ENCODE measurements around the gene MLXIP. TPM values are rescaled to one million over a fixed set of nuclear protein-coding genes. Genes with fewer than 3 reads are reported as not detected.
A peak's percentile ranks its signal among the peaks of the same experiment; 100 is the strongest.
"Not testable (repeated sequence)": the region's sequence is repeated elsewhere in the genome, so short reads cannot be mapped to it uniquely, and the experiment has no call there.

The MLXIP gene
- total RNA-seq, 2 experiments from 2014 or later: 27.5 to 44.7 TPM

- BruUV-seq (replicated peaks): no TSS peak
- Histone ChIP-seq H3K4me1 (ENCODE audit: insufficient read depth, low read length, poor library complexity, severe bottlenecking) (peaks cover 27% of the 10 kb centered on the region), H3K9me2 (ENCODE audit: insufficient read depth, low read length) (no peaks in the 10 kb centered on the region), H3K9me3 (ENCODE audit: low read length) (no peaks in the 10 kb centered on the region), H3K4me2 (ENCODE audit: low read length) (no peak overlapping the region), H4K20me1 (ENCODE audit: insufficient read depth, low read length) (no peaks in the 10 kb centered on the region), H2AFZ (ENCODE audit: low read length) (no peak overlapping the region), H3K79me2 (ENCODE audit: insufficient read depth, low read depth, low read length) (peaks cover 67% of the 10 kb centered on the region), H3K4me3 (ENCODE audit: low read depth, low read length, poor library complexity, severe bottlenecking) (no peak overlapping the region), H3K27ac (ENCODE audit: low read depth, low read length, poor library complexity, severe bottlenecking) (no peak overlapping the region), H3K36me3 (ENCODE audit: insufficient read depth, low read length) (peaks cover 95% of the 10 kb centered on the region)
- ChIA-PET POLR2A (no interaction called here), CTCF (ENCODE audit: unreplicated experiment) (no interaction called here)
- intact Hi-C loops (cut with micrococcal nuclease; ENCODE audit: unreplicated experiment): no loop called here
- TF ChIP-seq, protein P1, sequence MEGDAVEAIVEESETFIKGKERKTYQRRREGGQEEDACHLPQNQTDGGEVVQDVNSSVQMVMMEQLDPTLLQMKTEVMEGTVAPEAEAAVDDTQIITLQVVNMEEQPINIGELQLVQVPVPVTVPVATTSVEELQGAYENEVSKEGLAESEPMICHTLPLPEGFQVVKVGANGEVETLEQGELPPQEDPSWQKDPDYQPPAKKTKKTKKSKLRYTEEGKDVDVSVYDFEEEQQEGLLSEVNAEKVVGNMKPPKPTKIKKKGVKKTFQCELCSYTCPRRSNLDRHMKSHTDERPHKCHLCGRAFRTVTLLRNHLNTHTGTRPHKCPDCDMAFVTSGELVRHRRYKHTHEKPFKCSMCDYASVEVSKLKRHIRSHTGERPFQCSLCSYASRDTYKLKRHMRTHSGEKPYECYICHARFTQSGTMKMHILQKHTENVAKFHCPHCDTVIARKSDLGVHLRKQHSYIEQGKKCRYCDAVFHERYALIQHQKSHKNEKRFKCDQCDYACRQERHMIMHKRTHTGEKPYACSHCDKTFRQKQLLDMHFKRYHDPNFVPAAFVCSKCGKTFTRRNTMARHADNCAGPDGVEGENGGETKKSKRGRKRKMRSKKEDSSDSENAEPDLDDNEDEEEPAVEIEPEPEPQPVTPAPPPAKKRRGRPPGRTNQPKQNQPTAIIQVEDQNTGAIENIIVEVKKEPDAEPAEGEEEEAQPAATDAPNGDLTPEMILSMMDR (conservative IDR thresholded peaks at IDR 0.05; ENCODE audit: low read length): no peak
- no peak for TF ChIP-seq EZH2phosphoT487 (IDR thresholded peaks at IDR 0.05; ENCODE audit: borderline replicate concordance, low read depth, low read length)
- no peak for DNase-seq (ENCODE audit: low spot score)
Measured at GRCh38 chr12:122035292-122035691, 43.3 kb upstream of the MLXIP start.

- no peak overlapping the region for H3K4me2 ChIP-seq (ENCODE audit: low read length)
- no peak overlapping the region for H3K27ac ChIP-seq (ENCODE audit: low read depth, low read length, poor library complexity, severe bottlenecking)
- peaks cover 20% of the 10 kb centered on the region for H3K4me1 ChIP-seq (ENCODE audit: insufficient read depth, low read length, poor library complexity, severe bottlenecking)
- no peak overlapping the region for H2AFZ ChIP-seq (ENCODE audit: low read length)
- H3K4me3 ChIP-seq (ENCODE audit: low read depth, low read length, poor library complexity, severe bottlenecking): no peak overlapping the region
- TF ChIP-seq, protein P1 (conservative IDR thresholded peaks at IDR 0.05; ENCODE audit: low read length): no peak
- no peak for TF ChIP-seq EZH2phosphoT487 (IDR thresholded peaks at IDR 0.05; ENCODE audit: borderline replicate concordance, low read depth, low read length)
- H3K36me3 ChIP-seq (ENCODE audit: insufficient read depth, low read length): peaks cover 95% of the 10 kb centered on the region
- H3K9me3 ChIP-seq (ENCODE audit: low read length): no peaks in the 10 kb centered on the region
- no peaks in the 10 kb centered on the region for H4K20me1 ChIP-seq (ENCODE audit: insufficient read depth, low read length)
- H3K79me2 ChIP-seq (ENCODE audit: insufficient read depth, low read depth, low read length): peaks cover 59% of the 10 kb centered on the region
- TSS peak; percentile 25 for BruUV-seq (replicated peaks)
- ChIA-PET POLR2A (no interaction called here), CTCF (ENCODE audit: unreplicated experiment) (no interaction called here)
- intact Hi-C loops (cut with micrococcal nuclease; ENCODE audit: unreplicated experiment): no loop called here
- no peaks in the 10 kb centered on the region for H3K9me2 ChIP-seq (ENCODE audit: insufficient read depth, low read length)
- DNase-seq (ENCODE audit: low spot score): no peak
Measured at GRCh38 chr12:122036153-122036552, 42.4 kb upstream of the MLXIP start.

- H3K9me2 ChIP-seq (ENCODE audit: insufficient read depth, low read length): no peaks in the 10 kb centered on the region
- H3K79me2 ChIP-seq (ENCODE audit: insufficient read depth, low read depth, low read length): peaks cover 12% of the 10 kb centered on the region
- DNase-seq (ENCODE audit: low spot score): no peak
- no peaks in the 10 kb centered on the region for H3K9me3 ChIP-seq (ENCODE audit: low read length)
- H3K27ac ChIP-seq (ENCODE audit: low read depth, low read length, poor library complexity, severe bottlenecking): no peak overlapping the region
- no peaks in the 10 kb centered on the region for H3K4me1 ChIP-seq (ENCODE audit: insufficient read depth, low read length, poor library complexity, severe bottlenecking)
- POLR2A ChIA-PET: no interaction called here
- no peak overlapping the region for H3K4me3 ChIP-seq (ENCODE audit: low read depth, low read length, poor library complexity, severe bottlenecking)
- H3K36me3 ChIP-seq (ENCODE audit: insufficient read depth, low read length): peaks cover 94% of the 10 kb centered on the region
- no TSS peak for BruUV-seq (replicated peaks)
- no peaks in the 10 kb centered on the region for H4K20me1 ChIP-seq (ENCODE audit: insufficient read depth, low read length)
- H3K4me2 ChIP-seq (ENCODE audit: low read length): no peak overlapping the region
- TF ChIP-seq, protein P1 (conservative IDR thresholded peaks at IDR 0.05; ENCODE audit: low read length): no peak
- no peak for TF ChIP-seq EZH2phosphoT487 (IDR thresholded peaks at IDR 0.05; ENCODE audit: borderline replicate concordance, low read depth, low read length)
- intact Hi-C loops (cut with micrococcal nuclease; ENCODE audit: unreplicated experiment): no loop called here
- H2AFZ ChIP-seq (ENCODE audit: low read length): no peak overlapping the region
- CTCF ChIA-PET (ENCODE audit: unreplicated experiment): no interaction called here
Measured at GRCh38 chr12:122040579-122041386, 37.8 kb upstream of the MLXIP start.

DNA sequence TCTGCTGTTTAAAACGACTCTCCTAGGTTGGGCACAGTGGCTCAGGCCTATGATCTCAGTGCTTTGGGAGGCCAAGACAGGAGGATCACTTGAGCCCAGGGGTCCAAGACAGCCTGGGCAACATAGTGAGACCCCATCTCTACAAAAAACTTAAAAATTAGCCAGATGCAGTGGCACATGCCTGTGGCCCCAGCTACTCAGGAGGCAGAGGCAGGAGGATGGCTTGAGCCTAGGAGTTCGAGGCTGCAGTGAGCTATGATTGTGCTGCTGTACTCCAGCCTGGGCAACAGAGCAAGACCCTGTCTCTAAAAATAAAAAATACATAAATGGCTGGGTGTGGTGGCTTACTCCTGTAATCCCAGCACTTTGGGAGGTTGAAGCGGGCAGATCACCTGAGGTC is 37.1 kb upstream of the MLXIP start:
- CTCF ChIA-PET (ENCODE audit: unreplicated experiment): not testable (repeated sequence)

More for the DNA sequence above, 37.1 kb upstream of the MLXIP start:
- H2AFZ ChIP-seq (ENCODE audit: low read length); BruUV-seq (replicated peaks); H3K4me1 ChIP-seq (ENCODE audit: insufficient read depth, low read length, poor library complexity, severe bottlenecking); H3K4me2 ChIP-seq (ENCODE audit: low read length); H3K9me2 ChIP-seq (ENCODE audit: insufficient read depth, low read length); intact Hi-C loops (cut with micrococcal nuclease; ENCODE audit: unreplicated experiment); H3K79me2 ChIP-seq (ENCODE audit: insufficient read depth, low read depth, low read length); H3K4me3 ChIP-seq (ENCODE audit: low read depth, low read length, poor library complexity, severe bottlenecking); POLR2A ChIA-PET; H4K20me1 ChIP-seq (ENCODE audit: insufficient read depth, low read length); H3K9me3 ChIP-seq (ENCODE audit: low read length); DNase-seq (ENCODE audit: low spot score); H3K27ac ChIP-seq (ENCODE audit: low read depth, low read length, poor library complexity, severe bottlenecking): not testable (repeated sequence)
- H3K36me3 ChIP-seq (ENCODE audit: insufficient read depth, low read length): peaks cover 94% of the 10 kb centered on the region

Measured in OCI-LY7 (cell line).